Glomerular visceral epithelial cell (primary cell): ENCODE data around the gene ROBO2.

Experiments used
- DNase-seq: peaks from one replicate; pipeline ENCODE4 v3.0.0-alpha.2; 2016; ENCODE audit errors: extremely low spot score

The ROBO2 gene

GRCh38 chr3:77189258-77189657 lies 149.4 kb downstream of the ROBO2 start:
- DNase-seq = no peak

DNA sequence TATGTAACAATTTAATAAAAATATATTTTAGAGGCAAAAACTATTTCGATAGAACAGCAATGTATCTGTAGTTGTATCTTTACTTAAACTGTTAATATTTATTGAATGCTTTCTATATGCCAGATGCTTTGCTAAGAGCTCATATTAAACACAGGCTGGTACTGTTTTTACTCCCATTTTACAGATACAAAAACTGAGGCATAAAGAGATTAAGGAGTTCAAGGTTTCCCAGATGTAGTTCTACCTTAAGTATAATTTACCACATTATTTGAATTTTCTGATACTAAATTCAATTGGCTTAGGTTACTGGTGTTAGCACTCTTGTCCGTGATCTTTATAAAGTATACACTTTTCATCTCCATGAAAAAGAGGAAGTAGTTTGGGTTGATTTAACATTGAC lies 149.8 kb downstream of the ROBO2 start:
- no peak for DNase-seq

DNA sequence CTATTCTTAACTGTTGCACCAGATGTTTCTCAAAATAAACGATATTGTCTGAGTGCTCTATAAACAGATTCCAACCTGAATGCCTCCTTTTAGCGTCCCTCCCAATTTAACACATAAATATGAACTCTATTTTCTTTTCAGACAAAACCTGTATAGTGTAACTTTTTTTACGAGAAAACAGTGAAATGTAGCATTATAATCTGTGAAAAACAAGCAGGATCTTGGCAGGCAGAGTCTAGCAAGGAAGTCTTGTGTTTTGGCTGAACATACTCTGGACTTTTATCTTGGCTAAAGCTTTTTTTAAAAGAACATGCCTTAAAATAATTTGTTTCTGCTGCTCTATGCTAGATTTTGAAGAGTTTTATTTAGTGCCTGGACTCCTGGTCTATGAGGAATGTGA lies 150.5 kb downstream of the ROBO2 start:
- no peak for DNase-seq

DNA sequence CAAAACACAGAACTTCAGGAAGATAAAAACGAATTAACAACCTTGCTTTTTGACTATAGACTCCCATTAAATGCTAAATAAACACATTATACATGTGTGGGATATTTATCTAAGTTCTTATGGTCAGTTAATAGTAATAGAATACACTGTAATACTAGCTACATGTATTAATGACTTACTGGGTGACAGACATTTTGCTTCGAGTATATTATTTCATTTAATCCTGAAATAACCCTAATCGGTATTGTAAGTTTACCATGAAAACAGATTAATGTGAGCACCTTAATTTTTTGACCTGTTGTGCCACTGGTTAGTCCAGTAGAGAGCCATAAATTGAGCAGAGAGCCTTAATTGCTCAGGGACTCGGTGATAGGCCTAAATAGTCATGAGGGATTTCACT lies 151.1 kb downstream of the ROBO2 start:
- DNase-seq = no peak

GRCh38 chr3:77191640-77192039 lies 151.7 kb downstream of the ROBO2 start:
- DNase-seq = no peak

DNA sequence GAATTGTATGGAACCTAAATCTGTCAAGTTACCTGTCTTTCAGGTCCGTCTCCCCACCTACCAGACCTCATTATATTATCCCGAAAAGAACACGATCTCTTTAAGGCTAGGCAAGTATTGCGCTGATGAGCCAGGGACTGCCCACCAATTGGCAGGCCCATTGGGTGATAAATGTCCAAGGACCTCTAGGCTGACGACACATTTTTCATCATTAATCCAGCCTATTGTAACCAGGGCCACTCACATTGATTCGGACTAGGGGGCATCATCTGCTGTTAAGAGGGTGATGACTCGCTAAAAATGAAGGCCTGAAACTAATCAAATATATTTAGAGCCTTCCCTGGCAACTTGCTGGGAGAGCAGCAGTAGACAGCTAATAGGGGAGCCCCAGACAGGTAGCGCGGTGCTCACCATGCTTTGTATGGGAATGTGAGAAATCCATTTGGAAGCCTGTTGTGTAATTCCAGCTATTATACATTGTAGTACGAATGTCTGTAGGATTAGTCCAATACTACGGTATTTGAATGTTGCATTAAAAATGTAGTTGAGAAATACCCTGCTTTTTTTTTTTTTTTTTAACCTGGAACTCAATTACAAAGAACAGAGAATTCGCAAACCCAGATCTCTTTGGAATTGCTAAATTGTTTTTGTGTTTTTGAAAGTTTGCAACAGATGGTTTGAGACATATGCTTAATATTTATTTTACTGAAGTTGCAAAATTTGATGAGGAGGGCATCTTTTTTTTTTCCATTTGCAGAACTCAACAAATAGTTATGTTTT lies 156.1 kb downstream of the ROBO2 start:
- no peak for DNase-seq

DNA sequence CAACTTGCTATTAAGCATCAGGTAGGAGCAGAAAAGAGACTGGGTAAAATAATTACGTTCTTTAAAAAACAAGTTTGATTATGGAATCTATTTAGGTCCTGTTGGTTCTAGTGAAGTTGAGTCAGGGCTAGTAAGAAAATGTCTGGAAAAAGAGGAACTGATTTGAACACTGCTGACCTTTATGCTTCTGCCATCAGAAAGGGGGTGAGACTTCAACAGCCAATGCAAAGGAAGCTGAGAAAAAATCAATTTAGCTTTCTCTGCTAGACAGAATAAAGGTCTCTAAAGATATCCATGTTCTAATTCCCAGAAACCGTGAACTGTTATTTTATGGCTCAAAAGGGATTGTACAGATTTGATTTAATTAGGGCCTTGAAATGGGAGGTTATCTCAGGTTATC lies 157.5 kb downstream of the ROBO2 start:
- no peak for DNase-seq

DNA sequence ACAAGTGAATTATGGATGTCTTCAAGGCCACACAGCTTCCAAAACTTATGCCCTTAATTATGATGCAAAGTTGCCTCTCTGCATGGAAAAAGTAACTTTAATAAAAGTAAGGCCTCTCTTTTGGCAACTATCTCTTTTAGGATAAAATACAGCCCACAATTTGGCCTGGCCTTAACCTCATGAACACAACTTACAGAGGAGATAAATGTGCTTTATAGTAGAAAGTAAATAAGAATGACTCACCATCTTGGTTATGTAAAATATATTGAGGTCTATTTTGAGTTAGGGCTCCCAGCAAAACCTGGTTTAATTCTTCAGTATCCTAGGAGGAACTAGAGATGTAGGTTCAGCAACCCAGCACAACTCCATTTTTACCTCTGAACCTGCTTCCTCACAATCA lies 164.0 kb downstream of the ROBO2 start:
- no peak for DNase-seq

GRCh38 chr3:77204788-77205187 lies 164.9 kb downstream of the ROBO2 start:
- no peak for DNase-seq

GRCh38 chr3:77207753-77208152 lies 167.9 kb downstream of the ROBO2 start:
- no peak for DNase-seq

GRCh38 chr3:77222701-77223100 lies 182.8 kb downstream of the ROBO2 start:
- DNase-seq = no peak

DNA sequence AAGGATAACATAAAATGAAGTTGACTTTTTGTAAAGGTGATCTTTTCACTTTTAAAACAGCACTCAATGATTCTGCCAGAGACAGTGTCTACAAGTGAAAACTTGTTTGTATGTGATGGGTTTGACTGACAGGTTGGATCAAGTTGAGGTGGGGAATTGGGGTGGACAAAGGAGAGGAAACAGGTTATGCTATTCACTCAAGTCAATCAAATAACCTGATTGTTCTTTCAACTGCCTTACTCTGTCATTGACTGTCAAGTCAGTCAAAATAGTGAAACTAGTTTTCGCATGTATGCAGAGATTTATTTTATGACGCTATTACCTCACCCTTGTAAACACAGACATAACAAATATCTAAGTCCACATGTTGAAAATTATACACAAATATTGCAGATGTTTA lies 187.7 kb downstream of the ROBO2 start:
- DNase-seq = no peak

- DNase-seq = no peak
These were observed 192.7 kb downstream of the ROBO2 start for GRCh38 chr3:77232557-77232956.

DNA sequence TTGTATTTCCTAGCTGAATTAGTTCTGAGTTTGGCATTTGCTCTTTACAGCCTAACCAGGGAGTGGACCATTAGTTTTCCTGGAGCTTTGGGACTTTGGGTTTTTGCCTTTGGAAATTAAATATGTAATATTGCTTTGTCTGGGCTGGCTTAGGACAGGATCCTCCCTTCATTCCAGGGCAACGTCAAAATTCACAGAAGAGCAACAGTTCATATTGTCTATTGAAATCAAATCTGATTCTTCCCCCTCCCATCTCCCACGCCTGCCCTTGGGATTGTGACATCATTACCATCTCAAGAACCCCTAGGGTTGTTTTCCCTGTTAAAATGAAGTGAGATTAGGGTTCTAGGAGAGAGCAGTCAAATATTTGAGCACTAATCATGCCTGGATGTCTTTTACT lies 194.1 kb downstream of the ROBO2 start:
- no peak for DNase-seq

- DNase-seq = no peak
These were observed 196.2 kb downstream of the ROBO2 start for GRCh38 chr3:77236118-77236517.

DNA sequence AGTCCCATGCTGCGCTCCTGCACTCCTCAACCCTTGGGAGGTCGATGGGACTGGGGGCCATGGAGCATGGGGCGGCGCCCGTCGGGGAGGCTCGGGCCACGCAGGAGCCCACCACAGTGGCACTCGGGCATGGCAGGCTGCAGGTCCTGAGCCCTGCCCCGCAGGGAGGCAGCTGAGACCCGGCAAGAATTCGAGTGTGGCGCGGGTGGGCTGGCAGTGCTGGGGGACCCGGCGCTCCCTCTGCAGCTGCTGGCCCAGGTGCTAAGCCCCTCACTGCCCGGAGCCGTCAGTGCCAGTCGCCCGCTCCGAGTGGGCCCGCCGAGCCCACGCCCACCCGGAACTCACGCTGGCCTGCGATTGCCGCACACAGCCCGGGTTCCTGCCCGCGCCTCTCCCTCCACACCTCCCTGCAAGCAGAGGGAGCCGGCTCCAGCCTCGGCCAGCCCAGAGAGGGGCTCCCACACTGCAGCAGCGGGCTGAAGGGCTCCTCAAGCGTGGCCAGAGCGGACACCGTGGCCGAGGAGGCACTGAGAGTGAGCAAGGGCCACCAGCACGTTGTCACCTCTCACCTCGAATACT lies 200.3 kb downstream of the ROBO2 start:
- DNase-seq = no peak

GRCh38 chr3:77242371-77242770 lies 202.5 kb downstream of the ROBO2 start:
- DNase-seq = no peak

DNA sequence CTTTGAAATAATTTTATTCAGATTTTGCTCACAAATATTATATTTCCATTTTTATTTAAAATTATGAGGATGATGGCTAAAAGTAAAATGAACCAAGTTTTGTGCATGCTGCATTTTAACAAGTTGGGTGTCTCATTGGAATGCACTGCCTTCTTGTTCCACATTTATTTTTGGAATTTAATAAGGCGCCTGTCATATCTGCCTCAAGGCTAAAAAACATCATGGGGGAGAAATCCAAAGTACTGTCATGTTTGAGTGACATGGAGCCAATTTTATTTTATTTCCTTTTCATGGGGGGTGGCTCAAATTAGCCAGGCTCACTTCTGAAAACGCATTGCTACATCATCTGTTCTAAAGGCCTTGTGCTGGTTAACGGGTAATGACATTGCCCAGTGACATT lies 205.1 kb downstream of the ROBO2 start:
- DNase-seq = no peak

- DNase-seq = no peak
These were observed 207.2 kb downstream of the ROBO2 start for GRCh38 chr3:77247061-77247460.

DNA sequence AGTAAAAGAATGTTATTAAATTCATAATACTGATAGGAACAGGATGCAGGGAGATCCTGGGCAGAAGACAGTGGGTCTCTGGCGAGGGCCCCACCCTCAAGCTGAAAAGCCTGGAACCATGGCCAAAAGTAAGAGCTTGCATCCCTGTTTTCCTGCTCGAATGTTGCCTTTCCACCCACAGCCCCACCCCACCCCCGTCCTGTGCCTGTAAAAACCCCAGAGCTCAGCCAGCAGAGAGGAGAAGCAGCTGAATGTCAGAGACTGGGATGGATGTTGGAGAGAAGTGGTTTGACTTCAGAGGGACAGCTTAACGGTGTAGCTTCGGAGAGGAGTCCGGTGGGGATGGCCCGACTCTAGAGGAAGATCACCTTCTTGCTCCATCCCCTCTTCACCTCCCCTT lies 207.9 kb downstream of the ROBO2 start:
- DNase-seq = no peak

GRCh38 chr3:77248420-77248819 lies 208.5 kb downstream of the ROBO2 start:
- no peak for DNase-seq

GRCh38 chr3:77251136-77251535 lies 211.2 kb downstream of the ROBO2 start:
- no peak for DNase-seq

- DNase-seq = peak; percentile 56
These were observed 215.3 kb downstream of the ROBO2 start for GRCh38 chr3:77254967-77255831.
